ENCODE measurements around the gene FOSL2. TPM values are rescaled to one million over a fixed set of nuclear protein-coding genes. Genes with fewer than 3 reads are reported as not detected.

FOSL2 gene
- total RNA-seq, 2 experiments from 2014 or later: 114 to 119 TPM

- TF ChIP-seq CTCF (IDR thresholded peaks at IDR 0.05): no peak
- H3K27ac Mint-ChIP-seq: peak overlapping the region; percentile 93
- POLR2A ChIA-PET: interaction anchor here (0.6 to 2.1 kb wide), 6 partner anchors 12 to 26 kb away, joined by 3 to 6 read pairs (median 4); partner anchors contain the start of gene FOSL2
- H3K4me1 Mint-ChIP-seq (ENCODE audit: low read depth): peaks cover 48% of the 10 kb centered on the region
- ATAC-seq (peak; percentile 88), DNase-seq (peak; percentile 77)
- no peaks in the 10 kb centered on the region for H3K36me3 Mint-ChIP-seq (ENCODE audit: low read depth)
- H3K27me3 Mint-ChIP-seq: no peaks in the 10 kb centered on the region
- intact Hi-C loops (cut with micrococcal nuclease): no loop called here
- no peaks in the 10 kb centered on the region for H3K9me3 Mint-ChIP-seq
- CTCF ChIA-PET: interaction anchor here (1.0 to 1.2 kb wide), 2 partner anchors 14 to 86 kb away, joined by 3 read pairs; no protein-coding TSS in a partner anchor
- peak overlapping the region; percentile 16 for H3K4me3 Mint-ChIP-seq
Observed at GRCh38 chr2:28366496-28367282, 26.0 kb upstream of the FOSL2 start.

DNA sequence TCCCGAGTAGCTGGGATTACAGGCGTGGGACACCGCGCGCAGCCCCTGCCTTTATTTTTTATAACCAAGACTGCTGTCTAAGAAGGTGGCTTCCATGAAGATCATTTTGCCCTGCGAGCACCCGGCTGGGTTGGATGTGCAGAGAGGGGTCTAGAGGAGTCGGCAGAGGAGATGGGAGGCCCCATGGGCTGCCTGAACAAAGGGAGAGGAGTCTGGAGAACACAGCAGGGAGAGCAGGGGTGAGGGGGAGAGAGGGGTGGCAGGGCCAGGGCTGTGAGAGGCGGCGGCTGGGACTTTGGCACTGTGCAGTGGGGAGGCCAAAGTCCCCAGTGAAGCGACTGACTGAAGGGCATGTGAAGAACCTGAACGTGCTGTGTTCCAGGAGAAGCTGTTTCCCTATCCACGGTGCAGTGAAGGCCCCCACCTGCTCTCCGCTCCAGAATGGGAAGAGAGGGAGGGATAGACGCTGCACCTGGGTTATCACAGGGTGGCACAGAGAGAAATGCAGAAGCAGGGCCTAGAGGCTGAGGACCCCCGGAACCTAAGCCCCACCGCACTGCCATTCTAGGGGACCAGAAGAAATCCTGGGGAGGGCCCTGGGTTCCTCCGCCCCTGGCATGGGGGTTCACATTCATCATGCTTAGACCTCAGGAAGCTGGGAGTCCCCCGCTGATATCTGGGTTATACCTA, 24.8 kb upstream of the FOSL2 start:
- H3K4me3 Mint-ChIP-seq: no peak overlapping the region
- H3K27me3 Mint-ChIP-seq: no peaks in the 10 kb centered on the region
- no peaks in the 10 kb centered on the region for H3K9me3 Mint-ChIP-seq
- intact Hi-C loops (cut with micrococcal nuclease): no loop called here
- ChIA-PET CTCF (interaction anchor here (1.1 kb wide), 1 partner anchor 42 kb away, joined by 3 read pairs; no protein-coding TSS in a partner anchor), POLR2A (interaction anchor here (0.6 to 1.5 kb wide), 3 partner anchors 10 to 93 kb away, joined by 3 to 5 read pairs (median 3); no protein-coding TSS in a partner anchor)
- TF ChIP-seq CTCF (IDR thresholded peaks at IDR 0.05): no peak
- H3K27ac Mint-ChIP-seq: peak overlapping the region; percentile 93
- peaks cover 38% of the 10 kb centered on the region for H3K4me1 Mint-ChIP-seq (ENCODE audit: low read depth)
- no peak for DNase-seq
- ATAC-seq: no peak
- H3K36me3 Mint-ChIP-seq (ENCODE audit: low read depth): no peaks in the 10 kb centered on the region

- H3K9me3 Mint-ChIP-seq: no peaks in the 10 kb centered on the region
- no peaks in the 10 kb centered on the region for H3K27me3 Mint-ChIP-seq
- ChIA-PET CTCF (interaction anchor here (1.1 kb wide), 1 partner anchor 42 kb away, joined by 3 read pairs; no protein-coding TSS in a partner anchor), POLR2A (interaction anchor here (0.6 to 1.5 kb wide), 2 partner anchors 9 to 92 kb away, joined by 3 to 5 read pairs; no protein-coding TSS in a partner anchor)
- H3K36me3 Mint-ChIP-seq (ENCODE audit: low read depth): no peaks in the 10 kb centered on the region
- no peak overlapping the region for H3K27ac Mint-ChIP-seq
- intact Hi-C loops (cut with micrococcal nuclease): no loop called here
- no peak for TF ChIP-seq CTCF (IDR thresholded peaks at IDR 0.05)
- ATAC-seq (no peak), DNase-seq (no peak)
- no peak overlapping the region for H3K4me3 Mint-ChIP-seq
- H3K4me1 Mint-ChIP-seq (ENCODE audit: low read depth): peaks cover 36% of the 10 kb centered on the region
Observed at GRCh38 chr2:28368357-28368798, 24.3 kb upstream of the FOSL2 start.

- Mint-ChIP-seq H3K36me3 (ENCODE audit: low read depth) (no peaks in the 10 kb centered on the region), H3K9me3 (no peaks in the 10 kb centered on the region), H3K4me1 (ENCODE audit: low read depth) (peaks cover 32% of the 10 kb centered on the region), H3K27ac (no peak overlapping the region), H3K4me3 (no peak overlapping the region), H3K27me3 (no peaks in the 10 kb centered on the region)
- ChIA-PET CTCF (no interaction called here), POLR2A (interaction anchor here (0.6 to 0.9 kb wide), 3 partner anchors 11 to 535 kb away, joined by 3 read pairs; no protein-coding TSS in a partner anchor)
- intact Hi-C loops (cut with micrococcal nuclease): no loop called here
- ATAC-seq (no peak), DNase-seq (no peak)
- TF ChIP-seq CTCF (IDR thresholded peaks at IDR 0.05): no peak
Observed at GRCh38 chr2:28369358-28369757, 23.3 kb upstream of the FOSL2 start.
